Activated CD4-positive, alpha-beta T cell treated with anti-CD3 and anti-CD28 coated beads, Interleukin-2, amount 50 U/mL, for 4 hours (primary cell): ENCODE results near the gene DOCK9.
"Not testable (repeated sequence)": the region's sequence is repeated elsewhere in the genome, so short reads cannot be mapped to it uniquely, and the experiment has no call there.

Source experiments
- DNase-seq, 2 experiments: peaks; one replicate each; pipeline ENCODE4 v3.0.0-alpha.2; 2020

Gene DOCK9

DNA sequence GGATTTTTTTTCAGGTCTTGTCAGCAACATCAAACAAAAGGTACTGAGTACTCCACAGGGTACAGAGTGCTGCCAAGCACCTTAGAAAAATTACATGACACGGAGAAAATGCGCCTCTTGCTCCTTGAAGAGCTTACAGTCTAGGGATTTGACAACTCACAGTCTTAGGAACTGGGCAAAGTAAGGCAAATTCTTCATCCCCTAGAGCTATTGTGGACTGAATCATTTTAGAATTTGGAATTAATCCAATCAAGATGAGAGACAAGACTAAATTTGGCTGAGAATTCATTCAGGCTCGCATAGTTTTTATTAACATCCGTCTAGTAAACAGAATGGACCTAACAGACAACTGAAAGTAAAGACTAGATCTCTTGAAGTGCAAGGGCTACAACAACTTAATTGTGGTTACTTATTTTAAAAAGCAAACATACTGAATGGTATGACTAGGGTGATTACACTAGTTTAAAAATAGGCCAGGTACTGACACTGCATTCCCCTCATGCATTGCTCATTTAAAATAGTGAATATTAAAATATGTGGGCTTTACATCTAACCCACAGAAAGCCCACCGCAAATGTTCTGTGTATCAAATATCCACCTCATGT is 165.6 kb downstream of the DOCK9 start:
- not testable (repeated sequence) for DNase-seq

DNA sequence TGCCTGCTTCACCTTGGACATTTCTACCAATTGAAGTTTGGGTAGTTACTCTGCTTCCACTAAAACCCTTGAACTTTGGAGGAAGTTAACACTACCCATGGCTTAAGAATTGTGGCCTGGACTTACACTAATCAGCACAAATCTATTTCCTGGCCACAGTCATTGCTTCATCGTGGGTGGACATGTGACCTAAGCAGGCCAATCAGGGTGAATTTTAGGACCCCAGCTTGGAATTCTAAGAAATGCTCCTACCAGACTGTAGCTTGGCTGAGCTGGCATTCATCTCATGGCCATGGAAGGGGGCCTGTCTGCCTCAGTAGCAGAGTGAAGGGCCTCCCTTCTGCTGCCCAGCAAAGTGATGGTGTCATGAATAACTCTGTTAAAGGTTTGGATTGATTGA is 167.1 kb downstream of the DOCK9 start:
- DNase-seq, result no peak

DNA sequence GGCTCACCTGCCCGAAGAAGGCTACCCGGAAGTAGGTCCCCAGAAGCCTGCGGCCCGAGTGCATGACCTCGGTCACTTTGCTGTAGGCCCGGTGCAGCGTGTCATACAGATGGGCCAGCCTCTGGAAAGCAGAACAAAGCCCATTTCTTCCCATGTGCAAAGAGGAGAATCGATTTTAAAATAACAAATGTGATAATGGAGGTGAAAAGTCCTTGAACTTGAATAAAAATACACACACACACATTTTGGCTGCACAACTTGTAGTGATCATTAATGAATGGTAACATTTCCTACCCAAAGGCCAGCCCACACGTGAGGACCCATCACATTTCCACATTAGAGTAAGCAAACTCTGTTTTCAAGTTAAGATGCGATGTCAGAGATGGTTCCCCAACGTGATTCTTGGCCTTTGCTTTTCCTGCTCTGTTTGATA is 168.5 kb downstream of the DOCK9 start:
- DNase-seq, result no peak

DNA sequence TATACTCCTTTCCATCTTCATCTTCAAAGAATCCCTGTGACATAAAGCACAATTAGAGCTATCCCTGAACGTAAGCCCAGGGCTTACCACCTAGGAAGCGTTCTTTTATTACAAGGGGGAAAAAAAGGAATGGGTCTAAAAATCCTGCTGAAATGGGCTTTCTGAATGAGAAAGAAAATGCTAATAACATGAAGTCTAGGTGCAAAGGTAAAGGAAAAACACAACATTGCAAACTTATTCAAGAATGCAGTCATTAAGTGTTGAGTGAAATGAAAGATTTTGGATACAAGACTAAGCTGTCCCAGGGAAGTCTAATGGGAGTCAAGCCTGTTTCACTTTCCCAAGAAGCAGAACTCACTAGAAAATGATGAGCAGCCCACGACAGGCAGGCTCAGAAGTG is 170.1 kb downstream of the DOCK9 start:
- DNase-seq, result no peak

DNA sequence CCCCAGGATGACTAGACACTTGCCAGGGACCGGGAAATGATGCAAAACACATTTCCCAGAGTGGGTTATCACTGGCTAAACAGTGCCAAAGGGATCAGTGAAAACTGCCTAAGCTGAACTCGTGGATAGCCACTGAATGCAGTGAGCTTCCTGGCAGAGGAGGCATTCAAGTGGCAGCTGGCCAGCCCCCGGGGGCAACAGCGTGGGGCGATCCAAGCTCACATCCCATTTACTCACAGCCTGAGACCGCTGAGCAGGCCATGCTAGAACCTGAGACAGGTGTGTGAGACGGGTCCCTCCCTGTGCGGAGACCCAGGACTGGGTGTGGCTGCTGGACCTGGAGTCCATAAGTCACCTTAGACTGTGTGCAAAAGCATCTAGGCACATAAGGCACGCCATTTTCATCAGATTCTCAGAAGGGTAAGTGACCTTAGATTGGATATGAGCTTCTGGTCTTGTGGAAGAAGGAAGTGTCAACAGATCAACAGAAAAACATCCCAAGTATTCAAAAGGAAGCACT is 173.5 kb downstream of the DOCK9 start:
- no peak for DNase-seq

DNA sequence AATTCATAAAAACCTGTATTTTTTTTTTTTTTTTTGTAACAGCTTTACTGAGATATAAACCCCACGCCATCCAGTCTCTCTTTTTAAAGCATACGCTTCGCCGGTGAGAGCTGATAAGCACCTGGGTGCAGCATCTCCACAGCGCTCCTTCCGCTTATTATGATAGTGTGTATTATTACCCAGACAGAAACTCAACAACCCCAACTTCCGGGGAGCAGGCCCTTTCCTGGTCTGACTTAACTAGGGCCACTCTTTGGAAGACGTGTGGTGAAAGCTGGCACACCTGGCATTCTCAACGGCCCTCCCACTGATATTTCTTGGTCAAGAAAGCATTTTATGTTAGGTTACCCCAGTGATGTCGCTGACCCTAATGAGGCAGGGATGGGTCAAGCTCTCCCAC is 173.9 kb downstream of the DOCK9 start:
- no peak for DNase-seq

DNA sequence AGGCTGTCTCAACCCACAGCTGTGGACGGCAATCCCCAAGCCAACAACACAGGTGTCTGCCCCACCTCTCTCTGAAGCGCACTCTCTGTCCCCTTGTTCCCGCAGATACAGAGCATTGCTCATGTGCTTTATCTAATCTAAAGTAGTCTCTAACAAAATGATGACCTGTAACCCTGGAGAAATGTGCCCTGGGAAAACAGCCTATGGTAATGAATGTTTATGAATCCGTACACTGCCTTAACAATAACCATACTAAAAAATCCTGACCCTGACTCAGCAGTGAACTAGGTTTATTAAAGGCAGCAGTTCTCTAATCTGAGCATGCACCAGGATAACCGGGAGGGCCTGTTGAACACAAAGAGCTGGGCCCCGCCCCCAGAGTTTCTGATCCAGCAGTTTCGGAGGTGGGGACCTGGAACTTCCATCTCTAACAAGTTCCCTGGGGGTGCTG is 174.7 kb downstream of the DOCK9 start:
- DNase-seq, result no peak

DNA sequence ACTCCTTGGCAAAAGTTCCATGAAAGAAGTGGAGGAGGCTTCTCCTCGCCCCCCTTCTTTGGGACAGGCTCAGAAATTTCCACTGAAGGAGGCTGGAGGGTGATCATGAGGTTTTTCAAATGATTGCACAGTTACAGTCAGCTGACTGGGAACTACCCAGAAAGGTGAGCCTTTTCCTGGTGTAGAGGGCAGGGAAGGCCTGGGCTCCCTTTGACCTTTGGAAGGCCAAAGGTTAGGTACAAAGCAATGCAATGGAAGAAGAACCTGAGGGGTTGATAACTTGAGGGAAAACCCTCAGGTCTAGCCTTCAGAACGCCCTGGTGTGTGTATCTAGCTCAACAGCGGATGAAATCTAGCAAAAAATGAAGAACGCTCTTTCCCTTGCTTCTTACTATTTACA is 175.3 kb downstream of the DOCK9 start:
- no peak for DNase-seq

DNA sequence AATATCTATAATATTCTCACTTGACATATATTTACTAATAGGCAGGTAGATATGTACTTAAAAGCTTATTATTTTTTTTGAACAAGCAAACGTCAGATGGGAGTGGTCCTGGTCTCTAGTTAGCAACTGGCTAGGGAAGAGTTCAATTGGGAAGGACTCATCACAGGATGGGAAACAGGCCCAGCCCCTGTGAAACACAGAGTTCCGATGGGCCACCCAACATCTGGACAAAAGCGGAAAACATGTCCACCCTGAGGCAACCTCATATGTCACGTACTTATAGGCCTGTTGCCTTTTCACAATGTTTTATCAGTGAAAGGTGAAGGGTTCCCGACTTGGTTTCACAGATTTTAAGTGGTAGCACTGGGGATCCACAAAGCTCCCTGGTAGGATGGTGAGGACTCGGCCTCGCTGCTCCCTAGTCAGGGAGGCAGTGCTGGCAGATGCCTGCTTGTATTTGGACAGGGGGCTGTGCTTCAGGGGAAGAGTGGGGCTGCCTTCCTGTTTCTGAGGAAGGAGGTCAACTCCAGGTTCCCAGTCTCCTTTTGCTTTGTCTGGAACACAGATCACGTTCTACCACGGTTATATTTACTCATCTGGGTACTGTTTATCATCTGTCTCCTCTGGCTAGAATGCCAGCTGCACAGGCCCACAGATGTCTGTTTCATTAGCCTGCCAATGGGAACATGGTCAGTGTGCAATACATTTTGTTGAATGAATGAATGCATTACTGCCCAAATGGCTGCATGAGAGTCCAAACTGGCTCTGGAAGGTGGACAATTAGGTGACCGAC is 176.0 kb downstream of the DOCK9 start:
- no peak for DNase-seq

DNA sequence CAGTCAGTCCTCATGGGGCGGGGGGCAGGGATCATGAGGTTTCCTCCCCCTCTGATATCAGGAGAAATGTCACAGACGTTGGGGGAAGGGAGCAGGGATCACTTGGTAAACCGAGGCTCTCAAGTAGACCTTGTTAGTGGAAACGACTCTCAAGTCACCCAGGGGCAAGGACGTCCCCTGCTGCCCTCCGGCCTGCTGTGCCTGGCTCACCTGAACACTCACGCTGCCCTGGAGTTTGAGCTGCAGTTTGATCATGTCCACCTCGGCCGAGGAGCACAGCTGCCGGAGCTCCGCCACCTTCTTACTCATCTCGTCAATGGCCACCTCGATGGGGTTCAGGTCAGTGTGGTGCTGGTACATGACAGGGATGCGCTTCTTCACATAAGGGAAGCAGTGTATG is 177.8 kb downstream of the DOCK9 start:
- DNase-seq, result no peak

DNA sequence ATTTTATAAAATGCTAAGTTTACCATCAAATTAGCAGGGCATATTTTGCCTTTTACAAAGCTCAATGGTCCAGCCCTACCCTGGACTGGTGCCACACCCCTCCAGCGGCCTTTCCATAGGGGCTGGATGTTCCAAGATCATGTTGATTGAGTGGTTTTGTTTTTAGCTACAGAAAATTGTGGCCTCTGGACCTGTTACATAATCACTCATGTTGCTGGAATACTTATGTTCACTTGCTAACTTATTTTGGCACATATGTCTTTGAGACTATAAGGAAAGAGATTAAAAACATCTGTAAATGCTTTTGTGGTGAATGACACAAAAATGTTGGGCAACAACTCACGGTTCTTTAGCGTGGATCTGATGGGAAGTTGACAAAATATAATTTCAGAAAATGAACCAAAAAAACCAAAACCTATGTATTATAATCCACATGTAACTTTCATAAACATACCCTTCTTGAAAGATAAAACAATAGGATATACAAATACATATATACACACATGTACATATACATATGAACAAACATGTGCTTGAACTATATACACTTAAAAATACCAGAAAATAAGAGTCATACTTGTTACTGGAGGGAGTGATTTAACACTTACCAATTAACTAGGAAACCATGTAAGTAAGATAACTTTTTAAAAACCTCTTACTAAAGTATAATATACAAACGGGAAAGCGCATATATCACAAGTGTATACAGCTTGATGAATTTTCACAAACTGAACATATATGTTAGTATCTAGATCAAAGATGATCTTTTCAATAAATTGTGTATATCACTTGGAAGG is 178.8 kb downstream of the DOCK9 start:
- no peak for DNase-seq

DNA sequence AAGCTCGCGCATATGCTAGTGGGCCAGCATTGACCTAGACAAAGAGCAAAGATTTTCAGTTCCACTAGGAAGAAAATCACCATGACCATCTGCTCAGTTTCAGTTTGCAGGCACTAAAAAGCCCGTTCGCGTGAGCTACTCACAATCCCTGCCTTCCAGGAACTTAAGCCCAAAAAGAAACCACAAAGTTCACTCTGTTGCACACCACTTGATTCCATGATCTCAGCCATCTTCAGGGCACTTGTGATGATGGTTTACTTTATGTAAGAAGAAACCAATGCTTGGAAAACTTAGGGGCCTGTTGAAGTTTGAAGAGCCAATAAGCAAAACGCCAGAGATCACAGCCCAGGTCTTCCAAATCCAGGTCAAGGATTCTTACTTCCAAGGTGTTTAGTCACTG is 180.4 kb downstream of the DOCK9 start:
- DNase-seq, result no peak

DNA sequence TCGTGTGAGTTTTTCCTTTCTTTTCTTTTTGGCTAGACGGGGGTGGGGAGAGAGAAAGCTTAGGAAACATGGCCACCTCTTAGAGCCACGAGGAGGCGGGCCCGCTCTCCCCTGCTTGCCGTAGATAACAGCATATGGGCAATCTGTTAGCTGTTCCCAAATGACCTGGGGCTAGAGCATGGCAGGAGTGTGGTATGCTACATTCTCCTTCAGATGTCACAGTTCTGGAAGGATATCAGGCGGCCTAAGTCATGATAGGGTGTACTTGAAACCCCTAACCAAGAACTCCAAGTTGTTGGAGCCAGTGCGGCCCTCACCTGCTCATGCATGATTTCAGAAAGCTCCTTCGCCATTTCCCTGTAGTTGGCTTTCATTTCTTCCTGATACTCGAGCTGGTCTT is 181.1 kb downstream of the DOCK9 start:
- no peak for DNase-seq

DNA sequence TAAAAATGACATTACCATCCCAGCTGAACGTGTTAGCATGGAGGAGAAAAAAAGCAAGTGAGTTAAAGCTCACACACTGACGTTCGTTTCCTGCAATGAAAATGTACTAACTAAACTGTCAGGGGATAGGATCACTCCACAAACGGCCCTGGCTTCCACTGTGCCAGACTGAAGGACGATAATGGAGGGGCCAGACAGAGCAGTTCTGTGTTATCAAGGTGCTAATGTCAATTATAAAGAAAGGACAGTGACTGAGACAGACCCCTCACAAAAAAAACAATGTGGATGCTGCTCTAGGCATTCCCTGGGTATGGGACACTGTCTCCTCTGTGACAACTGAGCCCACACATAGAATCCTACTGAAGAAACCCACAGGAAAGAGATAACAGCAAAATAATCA is 181.7 kb downstream of the DOCK9 start:
- DNase-seq, result no peak

DNA sequence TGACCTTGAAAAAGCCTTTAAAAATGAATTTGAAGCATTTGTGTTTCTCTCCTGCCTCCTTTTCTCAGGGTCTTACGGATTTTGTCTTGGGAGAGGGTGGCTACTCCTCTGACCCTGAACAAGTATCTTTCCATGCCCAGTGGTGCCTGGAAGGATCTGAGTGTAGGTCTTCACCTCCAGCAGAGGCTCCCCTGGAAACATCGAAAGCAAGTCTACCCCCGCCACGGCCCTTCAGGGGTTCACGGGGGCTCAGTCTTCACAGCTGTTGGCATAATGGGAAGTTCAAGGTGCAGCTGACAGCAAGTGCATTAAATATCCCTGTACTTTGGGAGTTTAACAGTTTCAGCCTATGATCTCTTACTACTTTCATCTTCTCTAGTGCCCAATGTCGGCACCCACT is 182.6 kb downstream of the DOCK9 start:
- no peak for DNase-seq

DNA sequence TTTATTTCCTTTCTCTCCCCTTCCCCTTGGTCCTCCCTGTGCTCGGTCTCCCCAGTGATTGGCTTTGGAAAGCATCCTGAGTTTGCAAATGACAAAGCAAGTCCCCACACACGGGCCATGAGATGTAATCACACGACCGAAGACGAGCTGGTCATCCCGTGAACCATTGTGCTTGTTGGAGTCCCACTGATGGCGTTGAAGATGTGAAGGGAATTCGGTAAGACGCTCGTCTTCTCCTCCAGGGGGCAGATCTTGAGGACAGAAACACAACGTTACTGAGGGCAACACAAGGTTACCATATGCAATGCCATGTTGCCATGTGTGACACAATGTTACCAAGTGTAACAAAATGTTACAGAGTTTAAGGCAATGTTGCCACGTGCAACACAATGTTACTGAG is 183.4 kb downstream of the DOCK9 start:
- no peak for DNase-seq

DNA sequence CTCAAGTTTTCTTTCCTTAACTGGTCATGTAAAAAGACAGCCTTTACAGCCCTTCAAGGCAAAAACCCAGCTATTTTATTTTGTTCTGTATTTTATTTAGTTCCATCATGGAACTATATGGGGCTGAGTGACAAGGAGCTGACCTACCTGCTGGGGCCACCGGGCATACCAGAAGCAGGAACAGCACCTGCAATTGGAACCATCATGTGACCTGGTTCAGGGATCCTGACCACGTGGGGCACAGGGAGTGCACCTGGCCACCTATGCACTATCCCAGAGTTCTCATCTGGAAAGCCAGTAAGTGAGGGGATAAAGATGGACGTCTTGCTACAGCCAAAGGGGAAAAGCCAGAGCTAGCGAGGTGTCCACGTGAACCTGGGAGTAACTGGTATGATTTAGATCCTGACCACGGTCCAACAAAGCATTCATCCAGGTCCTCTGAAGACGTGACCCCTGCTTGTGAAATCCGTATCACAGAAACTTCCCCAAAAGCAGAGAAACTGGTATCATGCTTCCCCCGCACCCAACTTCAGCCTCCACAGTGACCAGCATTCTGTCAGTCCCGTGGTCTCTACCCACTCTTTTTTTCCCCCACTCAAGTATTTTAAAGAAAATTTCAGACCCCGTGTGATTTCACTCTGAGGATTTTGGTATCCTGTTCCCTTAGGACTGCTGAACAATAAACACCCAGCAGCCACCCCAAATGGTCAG is 184.9 kb downstream of the DOCK9 start:
- no peak for DNase-seq

DNA sequence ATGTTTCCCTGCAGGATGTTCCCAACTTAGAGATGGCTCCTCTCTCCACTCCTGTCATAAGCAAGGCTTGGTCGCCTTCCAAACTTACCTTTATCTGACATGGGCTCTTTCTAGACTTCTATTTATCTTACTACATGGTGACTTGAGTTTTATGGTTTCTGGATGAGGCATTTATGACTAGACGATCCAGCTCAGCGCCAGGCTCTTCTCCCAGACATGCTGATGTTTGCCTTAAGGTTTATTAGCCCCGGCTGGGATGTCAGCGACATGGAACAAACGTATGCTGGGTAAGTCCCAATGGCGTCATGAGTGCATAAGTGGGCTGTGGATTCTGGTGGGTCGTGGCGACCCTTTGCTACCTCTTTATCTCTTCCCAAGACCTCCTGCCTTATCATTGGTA is 185.5 kb downstream of the DOCK9 start:
- DNase-seq, result no peak

DNA sequence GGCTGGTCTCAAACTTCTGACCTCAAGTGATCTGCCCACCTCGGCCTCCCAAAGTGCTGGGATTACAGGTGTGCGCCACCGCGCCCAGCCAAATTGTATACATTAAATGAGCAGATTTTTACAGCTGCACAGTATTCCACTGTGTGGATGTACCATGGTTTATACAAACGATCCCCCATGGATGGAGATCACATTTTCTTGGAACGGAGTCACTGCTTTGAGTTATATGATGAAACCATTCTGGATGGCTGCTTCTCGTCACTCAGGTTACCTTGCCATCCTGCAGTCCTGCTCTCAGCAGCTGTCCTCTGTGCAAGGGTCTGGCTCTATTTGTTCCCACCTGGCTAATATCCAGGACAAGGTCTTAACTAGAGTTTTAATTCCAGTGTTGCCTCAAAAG is 186.3 kb downstream of the DOCK9 start:
- DNase-seq, result no peak

DNA sequence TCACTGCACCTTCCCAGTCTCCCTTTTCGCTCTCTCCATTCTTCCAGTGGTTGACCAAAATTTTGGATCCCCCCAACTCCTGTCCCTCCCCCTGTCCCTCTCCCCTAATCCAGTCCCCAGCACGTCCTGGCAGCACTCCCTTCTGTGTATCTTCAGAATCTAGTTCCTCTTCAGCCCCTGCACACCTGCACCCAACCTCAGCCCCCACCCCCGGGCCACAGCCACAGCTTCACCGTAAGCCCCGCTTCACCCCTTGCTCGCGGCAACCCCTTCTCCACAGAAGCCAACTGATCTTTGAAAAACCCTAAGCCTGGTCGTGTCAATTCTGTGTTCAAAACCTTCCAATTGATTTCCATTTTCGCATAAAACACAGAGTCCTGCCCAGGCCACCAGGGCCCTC is 189.9 kb downstream of the DOCK9 start:
- DNase-seq, result no peak

DNA sequence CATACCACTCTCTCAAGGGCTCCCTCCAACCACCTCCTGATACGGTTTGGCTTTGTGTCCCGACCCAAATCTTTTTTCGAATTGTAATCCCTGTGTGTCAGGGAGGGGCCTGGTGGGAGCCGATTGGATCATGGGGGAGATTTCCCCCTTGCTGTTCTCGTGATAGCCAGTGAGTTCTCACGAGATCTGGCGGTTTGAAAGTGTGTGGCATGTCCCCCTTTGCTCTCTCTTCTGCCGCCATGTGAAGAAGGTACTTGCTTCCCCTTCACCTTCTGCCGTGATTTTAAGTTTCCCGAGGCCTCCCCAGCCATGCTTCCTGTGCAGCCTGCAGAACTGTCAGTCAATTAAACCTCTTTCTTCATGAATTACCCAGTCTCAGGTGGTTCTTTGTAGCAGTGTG is 190.7 kb downstream of the DOCK9 start:
- DNase-seq, result no peak

DNA sequence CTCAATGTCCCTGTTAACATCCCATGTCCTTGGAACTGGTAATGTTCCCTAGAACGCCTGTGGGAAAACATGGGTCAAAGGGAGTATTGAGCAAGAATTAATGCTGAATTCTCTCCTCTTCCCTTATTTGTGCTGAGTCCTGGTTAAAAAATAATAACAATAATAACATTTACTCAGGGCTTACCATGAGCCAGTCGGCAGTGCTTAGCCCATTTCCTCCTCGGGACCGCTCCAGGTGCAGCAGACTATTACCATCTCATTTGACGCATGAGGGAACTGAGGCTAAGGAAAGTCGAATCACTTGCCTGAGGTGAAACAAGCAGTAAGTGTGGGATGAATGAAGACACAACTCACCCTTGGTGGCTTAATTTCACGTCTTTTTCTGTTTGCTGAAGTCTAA is 191.8 kb downstream of the DOCK9 start:
- DNase-seq, result no peak

DNA sequence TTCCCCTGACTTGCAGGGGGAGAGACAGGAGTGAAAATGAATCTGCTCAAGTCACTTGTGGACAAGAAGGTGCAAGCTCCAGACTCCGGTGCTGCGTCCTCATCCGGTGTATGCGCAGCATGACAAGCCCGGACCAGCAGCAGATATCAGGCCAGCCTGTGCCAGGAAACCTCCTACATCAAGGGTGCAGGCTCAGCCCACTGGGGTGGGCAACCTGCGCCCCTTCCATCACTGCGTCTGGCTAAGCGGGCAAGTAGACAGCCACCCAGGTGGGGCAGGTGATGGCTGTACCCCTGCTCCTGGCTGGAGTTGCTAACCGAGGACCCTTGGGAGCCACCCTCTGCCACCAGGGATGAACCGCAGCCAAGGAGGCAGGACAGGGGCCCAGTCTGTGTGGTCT is 192.5 kb downstream of the DOCK9 start:
- DNase-seq, result no peak
